Occipital lobe (tissue), 2 donors: ENCODE data around the gene ANKRD17. TPM values are rescaled to one million over a fixed set of nuclear protein-coding genes. Genes with fewer than 3 reads are reported as not detected.

ENCODE experiments used
- DNase-seq: peaks from one replicate; lab custom pipeline; 2025; lab: John Stamatoyannopoulos, UW
- total RNA-seq: library from RNA; depleted of rRNA; stranded (reverse); fragments of >200 nt; gene quantifications from one replicate; pipeline ENCODE4 v1.2.3, GENCODE V29; 2014

Gene ANKRD17
- total RNA-seq, 1 donor from 2014 or later, result 79.2 TPM

DNA sequence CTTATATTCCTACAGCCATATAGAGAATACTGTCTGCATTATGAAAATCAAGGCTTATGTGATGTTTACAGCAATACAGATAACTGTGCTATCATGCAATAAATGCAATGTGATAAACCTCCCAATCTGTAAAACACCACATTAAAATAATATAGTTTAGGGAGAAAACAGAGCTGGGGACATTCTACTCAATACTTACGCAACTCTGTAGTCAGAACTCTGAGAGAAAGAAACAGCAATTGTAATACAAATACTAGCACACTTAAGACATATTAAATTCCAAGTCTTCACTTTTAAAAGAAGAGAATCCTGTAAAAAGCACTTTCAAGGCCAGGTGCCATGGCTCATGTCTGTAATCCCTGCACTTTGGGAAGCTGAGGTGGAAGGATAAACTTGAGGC lies 61.4 kb downstream of the ANKRD17 start:
- no peak for DNase-seq

DNA sequence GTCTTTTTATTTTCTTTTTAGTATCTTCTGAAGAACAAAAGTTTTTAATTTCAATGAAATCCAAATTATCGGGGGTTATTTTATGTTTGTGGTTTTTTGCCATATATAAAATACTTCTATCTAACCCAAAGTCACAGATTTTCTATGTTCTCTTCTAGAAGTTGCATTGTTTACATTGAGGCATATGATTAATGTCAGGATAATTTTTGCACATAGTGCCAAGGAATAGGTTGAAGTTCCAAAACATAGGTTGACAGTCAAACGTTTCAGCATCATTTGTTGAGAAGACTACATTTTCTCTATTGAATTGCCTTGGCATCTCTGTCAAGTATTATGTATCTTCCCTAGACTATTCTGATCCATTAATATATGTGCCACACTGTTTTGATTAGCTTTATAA lies 64.5 kb downstream of the ANKRD17 start:
- no peak for DNase-seq

DNA sequence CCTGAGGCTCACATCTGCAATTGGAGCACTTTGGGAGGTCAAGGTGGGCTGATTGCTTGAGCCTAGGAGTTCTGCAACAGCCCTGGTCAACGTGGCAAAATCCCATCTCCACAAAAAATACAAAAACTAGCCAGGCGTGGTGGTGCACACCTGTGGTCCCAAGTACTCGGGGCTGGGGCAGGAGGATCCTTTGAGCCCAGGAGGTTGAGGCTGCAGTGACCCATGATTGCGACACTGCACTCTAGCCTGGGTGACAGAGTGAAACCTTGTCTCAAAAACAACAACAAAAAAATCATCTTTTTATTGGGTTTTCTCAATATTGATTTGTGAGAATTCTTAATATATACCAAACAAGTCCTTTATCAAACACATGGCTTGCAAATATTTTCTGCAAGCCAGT lies 64.9 kb downstream of the ANKRD17 start:
- no peak for DNase-seq

DNA sequence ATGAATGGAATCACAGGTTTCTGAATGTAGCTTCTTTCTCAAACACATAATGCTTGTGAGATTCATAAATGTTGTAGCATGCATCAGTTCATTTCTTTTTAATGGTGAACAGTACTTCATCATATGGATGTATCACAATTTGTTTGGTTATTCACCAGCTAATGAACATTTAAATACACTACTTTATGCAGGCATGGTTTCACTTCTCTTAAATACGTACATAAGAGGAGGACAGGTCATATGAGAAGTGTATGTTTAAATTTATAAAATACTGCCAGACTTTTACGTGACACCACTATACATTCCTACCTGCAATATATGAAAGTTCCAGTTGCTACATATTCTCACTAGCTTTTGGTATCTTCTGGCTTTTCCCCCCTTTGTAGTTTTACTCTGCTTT lies 65.4 kb downstream of the ANKRD17 start:
- no peak for DNase-seq

DNA sequence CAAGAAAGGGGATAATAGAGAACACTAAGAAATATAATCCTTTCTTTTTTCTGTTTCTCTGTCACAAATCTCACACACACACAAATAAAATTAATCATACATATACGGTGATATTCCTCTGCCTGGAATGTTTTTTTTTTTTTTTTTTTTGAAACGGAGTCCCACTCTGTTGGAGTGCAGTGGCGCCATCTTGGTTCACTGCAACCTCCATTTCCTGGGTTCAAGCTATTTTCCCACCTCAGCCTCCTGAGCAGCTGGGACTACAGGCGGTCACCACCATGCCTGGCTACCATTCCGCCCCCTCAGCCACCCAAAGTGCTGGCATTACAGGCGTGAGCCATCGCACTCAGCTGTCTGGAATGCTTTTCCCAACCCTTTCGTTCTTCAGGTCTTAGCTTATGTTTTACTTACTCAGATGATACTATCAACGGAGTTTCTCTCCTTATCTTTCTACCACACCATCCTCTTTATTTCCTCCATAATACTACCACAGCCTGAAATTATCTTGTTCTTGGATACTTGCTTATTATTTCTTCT lies 69.3 kb downstream of the ANKRD17 start:
- DNase-seq, result no peak

DNA sequence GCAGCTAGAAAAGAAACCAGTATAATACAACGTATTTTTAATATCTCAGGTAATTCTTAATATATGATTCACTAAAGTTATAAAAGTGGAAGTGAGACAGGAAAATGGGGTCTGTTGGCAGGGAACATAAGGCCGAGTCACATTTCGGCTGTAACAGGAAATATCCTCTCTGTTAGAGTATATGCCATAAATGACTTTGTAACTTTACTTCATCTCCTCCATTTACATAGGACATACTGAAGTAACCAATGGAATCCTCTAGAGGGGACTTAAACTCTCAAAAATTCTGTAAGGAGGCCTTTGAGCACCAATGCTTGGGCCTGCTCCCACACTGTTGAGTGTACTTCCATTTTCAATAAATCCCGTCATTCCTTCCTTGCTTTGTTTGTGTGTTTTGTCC lies 71.3 kb downstream of the ANKRD17 start:
- DNase-seq, result no peak

DNA sequence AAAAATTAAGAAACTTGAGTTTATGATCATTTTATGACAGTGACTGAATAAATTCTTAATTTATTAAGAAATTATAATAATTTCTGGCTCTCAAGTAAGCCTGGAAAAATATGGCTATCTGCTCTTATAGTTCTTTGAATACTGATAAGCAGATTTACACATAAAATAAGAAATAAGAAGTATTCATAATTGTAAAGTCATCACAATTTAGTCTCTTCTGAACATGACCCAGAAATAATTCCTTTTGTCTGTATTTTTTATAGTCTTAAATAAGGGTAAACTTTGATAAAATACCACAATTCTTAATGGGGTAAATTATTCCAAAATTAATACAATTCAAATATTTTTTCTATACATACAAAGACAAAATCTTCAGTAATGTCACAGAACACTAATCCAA lies 72.7 kb downstream of the ANKRD17 start:
- DNase-seq, result no peak

DNA sequence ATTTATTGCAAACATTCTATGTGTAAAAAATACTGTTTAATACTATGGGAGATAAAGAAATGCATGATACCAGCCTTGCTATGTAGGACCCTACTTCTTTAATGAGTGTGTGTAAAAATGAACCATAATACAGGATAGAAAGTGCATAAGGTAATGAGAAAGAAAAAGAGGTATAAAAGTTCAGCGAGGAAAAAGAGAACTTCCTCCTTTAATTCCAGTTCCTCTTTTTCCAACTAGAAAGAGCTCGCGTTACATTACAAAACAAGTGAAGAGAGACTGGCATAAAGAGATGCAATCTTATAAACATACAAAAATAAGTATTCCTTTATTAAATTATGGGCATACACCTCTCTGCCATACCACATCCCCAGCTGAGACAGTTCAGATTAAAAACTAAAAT lies 77.4 kb downstream of the ANKRD17 start:
- DNase-seq, result no peak

DNA sequence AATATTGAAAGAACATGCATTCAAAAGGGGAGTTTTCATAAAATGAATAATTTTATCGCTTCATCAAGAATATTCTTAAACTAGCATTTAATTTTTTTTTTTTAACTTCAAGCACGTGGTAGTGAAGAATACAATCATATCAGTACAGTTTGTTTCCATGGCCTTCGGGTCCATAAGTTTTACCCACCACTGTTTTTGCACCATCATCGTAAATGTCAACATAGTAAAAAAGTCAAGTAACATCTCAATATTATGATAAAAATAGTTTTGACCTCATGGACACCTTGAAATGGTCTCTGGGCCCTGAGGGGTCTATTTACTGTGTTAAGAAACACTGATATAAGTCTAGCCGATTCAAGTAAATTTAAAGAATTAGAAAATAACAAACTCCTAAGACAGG lies 80.2 kb downstream of the ANKRD17 start:
- no peak for DNase-seq

DNA sequence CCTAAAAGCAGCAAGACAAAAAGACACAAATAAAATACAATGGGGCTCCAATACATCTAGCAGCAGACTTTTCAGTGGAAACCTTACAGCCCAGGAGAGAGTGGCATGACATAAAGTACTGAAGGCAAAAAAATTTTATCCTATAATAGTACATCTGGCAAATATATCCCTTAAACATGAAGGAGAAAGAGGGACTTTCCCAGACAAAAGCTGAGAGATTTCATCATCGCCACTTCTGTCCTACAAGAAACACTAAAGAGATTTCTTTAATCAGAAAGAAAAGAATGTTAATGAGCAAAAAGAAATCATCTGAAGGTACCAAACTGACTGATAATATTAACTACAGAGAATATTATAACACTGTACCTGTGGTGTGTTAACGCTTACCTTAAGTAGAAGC lies 86.4 kb downstream of the ANKRD17 start:
- DNase-seq, result no peak

DNA sequence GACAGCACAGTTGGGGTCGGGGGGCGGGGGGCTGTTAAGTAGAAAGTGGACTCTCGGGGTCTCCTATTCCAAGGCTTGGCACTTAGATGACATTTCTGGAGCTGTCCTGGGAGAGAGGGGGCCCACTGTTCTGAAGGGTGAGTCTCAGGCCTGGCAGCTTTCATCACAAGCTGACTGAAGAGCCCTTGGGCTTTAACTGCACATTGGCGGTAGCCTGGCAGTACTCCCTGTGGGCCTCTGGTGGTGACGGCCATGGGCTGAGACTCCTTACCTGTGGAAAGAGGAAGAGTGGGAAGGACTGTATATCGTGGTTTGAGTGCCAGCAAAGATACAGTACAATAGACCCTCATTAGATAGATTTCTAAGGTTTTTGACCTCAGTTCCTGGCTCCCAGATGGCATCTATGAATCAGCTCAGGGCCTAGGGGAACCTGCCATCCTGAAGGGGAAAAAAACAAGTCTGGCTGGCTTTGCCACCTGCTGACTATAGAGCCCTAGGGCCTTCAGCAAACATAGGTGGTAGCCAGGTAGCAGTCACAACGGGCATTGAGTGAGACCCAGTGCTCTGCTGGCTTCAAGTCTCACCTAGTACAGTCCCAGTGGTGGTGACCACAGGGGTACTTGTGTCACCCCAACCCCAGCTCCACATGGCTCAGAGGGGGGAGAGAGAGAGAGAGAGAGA lies 87.9 kb downstream of the ANKRD17 start:
- no peak for DNase-seq

DNA sequence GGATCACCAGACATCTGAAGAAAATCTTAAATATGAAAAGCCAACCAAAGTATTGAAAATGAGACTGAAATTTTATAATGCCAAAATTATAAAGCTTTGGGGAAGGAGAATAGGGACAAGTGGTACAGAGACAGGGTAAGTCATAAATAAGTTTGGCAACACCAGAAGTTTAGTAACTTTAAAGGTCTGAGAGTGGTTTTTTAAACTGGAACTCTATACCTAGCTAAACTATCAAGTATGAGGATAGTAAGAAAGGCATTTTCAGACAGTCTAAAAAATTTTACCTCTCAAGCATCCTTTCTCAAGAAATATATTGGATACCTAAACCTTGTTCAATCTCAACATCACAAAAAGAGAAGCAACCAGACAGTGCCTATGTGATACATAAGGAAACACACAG lies 92.4 kb downstream of the ANKRD17 start:
- no peak for DNase-seq

DNA sequence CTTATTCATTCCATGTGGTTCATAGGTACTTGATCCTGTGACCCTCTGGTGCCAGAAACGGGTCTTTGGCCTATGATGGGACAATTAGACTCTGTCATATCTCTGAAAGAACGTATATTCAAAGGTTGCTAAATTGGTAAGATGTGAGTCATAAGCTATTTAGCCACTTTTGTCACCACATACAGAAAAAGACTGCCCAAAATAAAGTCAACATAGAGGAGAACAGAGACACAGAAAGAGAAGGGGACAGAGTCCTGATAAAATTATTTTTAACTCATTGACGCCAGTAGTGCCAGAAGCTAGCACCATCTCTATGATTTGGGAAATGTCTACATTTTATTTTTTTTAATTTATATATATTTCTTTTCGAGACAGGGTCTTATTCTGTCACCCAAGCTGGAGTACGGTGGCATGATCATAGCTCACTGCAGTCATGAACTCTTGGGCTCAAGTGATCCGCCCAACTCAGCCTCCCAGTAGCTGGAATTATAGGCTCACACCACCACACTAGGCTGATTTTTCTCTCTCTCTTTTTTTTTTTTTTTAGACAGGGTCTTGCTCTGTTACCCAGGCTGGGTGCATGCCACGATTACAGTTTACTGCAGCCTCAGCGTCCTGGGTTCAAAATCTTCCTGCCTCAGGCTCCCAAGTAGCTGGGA lies 96.9 kb downstream of the ANKRD17 start:
- DNase-seq, result no peak

DNA sequence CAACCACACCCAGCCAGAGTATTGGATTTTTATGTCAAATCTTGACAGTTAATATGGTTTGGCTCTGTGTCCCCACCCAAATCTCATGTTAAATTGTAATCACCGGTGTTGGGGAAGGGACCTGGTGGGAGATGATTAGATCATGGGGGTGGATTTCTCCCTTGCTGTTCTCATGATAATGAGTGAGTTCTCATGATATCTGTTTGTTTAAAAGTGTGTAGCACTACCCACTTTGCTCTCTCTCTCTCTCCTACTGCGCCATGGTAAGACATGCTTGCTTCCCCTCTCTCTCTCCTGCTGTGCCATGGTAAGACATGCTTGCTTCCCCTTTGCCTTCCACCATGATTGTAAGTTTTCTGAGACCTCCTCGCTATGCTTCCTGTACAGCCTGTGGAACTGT lies 102.2 kb downstream of the ANKRD17 start:
- DNase-seq, result no peak

DNA sequence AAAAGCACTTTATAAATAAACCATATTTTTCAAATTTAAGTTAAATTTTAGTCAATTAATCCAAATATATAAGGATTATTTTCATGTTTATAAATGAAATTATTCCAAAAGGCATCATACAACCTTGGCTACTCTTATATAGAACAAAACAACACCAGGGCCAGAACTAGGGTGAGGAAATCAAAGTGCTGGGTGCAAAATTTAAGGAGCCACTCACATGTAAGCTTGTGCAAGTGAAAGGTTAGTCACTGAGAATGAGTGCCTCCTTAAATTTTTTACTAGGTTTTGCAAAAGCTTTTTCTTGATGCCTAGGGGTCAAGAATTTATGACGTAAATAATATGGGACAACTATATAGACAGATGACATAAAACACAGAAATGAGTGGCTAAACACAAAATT lies 105.7 kb downstream of the ANKRD17 start:
- no peak for DNase-seq

DNA sequence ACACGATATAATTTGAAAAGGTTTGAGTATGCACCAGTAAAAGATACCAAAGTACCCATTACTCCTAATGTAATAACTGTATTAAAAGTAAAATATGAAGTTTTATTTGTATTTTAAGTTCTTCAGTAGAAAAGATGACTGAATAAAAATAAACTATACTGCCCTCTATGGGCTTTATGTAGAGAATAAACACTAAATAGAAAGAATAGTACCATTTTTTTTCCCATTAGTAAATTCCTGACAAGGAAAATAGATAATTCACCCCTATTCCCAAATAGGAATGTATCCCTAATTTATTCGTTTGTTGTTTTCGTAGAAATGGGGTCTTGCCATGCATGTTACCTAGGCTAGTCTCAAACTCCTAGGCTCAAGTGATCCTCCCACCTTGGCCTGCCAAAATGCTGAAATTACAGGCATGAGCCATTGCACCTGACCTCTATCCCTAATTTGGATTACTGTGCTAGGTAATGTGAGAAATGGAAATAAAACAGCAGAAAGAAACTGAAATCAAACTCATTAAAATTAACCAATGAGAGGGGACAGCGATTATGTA lies 115.5 kb downstream of the ANKRD17 start:
- DNase-seq, result no peak

DNA sequence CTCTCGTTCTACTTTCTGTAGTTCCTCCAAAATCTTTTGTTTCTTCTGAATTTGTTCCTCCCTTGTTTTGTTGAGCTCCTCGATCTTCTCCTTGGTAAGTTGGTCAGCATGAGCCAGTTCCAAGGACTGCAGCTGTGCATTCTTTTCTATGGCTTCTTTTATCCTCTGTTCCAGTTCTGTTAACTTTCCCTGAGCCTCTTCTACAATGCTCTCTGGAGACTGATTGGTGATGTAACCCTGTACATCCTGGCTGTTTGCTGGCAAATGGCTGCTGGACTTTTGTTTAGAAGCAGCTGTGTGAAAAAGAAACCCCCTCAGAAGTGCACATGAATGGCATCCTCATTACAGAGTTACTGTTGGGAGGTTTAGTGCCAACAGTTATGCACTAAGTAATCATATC lies 118.6 kb downstream of the ANKRD17 start:
- DNase-seq, result no peak

DNA sequence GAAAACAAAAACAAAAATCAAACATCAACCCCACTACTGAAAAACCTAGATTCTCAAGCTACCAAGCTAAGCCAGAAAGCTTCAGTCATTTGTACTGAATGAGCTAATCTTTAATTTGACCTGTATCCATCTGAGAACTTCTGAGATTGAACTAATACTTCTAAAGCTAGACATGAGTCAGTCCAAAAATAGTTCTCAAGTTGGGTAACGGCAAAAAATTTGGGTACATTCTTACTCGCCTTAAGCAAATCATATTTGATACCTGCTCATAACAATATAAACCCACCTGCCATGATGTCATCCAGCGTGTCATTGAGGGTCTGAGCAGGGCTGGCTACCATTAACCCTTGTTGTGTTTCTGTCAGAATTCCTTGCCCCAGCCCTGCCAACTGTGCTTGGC lies 119.4 kb downstream of the ANKRD17 start:
- no peak for DNase-seq

DNA sequence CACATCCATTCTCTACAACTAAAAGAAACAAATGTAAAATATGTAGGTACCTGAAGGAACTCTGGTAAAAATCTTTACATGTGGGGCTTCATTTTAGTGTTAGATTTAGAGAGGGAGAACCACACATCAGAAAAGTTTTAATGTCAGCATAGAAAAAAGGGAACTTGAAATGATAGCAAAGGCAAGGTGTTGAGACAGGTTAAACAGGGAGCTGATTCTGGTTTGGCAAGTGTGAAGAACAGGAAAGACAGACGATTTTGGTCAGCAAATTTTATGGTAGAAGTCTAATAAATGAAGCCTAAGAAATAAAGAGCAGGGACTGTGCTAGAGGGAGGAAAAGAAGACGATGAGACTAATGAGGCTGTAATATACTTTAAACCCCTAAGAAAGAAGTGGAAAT lies 121.5 kb downstream of the ANKRD17 start:
- DNase-seq, result no peak

DNA sequence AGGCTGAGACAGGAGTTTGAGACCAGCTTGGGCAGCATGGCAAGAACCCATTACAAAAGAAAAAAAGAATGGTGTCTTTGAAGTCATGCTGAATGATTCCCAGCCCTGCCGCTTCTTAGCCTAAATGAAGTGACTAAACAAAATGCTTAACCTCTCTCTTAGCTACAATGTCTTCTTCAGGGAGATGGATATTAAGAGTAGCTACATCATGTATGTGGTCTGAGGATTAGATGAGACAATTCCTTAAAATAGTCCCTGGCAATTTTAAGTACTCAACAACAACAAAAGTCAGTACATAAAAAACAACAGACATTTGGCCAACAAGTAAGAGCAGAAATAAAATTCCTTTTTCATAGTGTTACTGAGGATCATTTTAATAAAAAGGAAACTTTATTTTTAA lies 124.8 kb downstream of the ANKRD17 start:
- DNase-seq, result no peak

DNA sequence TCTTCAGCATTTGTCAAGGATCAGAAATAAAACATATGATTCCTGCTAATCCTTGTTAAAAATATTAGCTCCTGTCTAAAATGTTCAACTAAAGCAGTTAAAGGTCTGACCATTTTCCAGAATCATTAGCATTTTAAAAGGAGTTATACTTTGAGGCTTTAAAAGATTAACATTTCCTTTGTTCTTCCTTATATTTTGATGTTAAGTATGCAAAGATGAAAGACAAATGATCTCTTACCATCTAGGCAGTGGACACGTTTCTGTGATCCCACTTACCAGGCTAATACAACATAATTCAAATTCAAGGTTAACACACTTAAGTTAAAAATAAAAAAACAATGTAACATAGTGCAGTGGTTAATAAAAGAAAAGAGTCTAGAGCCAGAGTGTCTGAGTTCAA lies 127.3 kb downstream of the ANKRD17 start:
- DNase-seq, result no peak

DNA sequence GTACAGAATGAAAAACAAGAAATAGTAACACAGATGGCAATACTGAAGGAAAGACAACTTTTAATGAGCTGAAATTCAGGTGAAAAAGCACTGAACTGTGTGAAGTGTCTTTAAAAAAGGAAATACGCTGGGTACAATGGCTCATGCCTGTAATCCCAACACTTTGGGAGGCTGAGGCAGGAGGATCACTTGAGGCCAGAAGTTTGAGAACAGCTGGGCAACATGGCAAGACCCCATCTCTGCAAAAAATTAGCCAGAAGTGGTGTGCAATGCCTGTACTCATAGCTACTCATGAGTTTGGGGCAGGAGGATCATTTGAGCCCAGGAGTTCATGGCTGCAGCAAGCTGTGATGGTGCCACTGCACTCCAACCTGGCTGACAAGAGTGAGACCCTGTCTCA lies 129.3 kb downstream of the ANKRD17 start:
- DNase-seq, result no peak

DNA sequence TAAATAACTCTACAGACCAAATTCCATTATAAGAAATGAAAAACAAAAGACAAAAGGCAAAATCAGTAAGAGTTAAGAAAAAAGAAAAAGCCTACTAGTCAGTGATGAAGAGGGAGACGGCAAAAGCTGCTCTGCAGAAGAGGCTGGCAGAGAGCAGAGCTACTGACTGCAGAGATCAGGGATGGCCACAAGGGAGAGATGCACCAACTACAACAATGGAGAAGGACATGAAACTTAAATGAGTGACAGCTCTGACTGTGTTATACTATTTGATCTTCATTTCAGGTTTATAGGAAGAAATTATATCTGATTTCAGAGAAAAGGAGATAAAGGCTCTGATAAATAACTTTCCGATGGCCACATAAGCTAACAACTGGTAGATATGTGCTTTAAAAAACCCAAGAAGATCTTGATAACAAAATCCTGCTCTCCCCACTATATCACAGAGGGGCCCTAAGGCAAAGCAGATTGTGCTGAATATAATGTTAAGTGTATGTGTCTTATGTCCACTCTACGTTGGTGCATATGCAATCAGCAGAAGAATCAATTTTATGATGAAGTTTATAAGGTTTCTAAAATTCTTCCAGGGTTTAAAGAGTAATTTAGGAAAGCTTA lies 130.7 kb downstream of the ANKRD17 start:
- DNase-seq, result no peak
